Fibroblast of lung (primary cell): Measurements from ENCODE around the gene PCDHGB4. TPM values are rescaled to one million over a fixed set of nuclear protein-coding genes. Genes with fewer than 3 reads are reported as not detected.

Experiments used
- DNase-seq, 2 donors: peaks; one replicate each; pipeline versions ENCODE4 v3.0.0 to v3.0.0-alpha.2; 2010; ENCODE audit warnings: low read depth in 2 of 2
- H2AFZ ChIP-seq: 2 replicates; pipeline ENCODE4 v1.5.1; 2012; ENCODE audit warnings: low read length, control low read depth, inconsistent platforms
- H3K27ac ChIP-seq: 2 replicates; pipeline ENCODE4 v1.5.1; 2011; ENCODE audit warnings: low read length, control low read depth; ENCODE audit not compliant: insufficient read depth
- H3K27me3 ChIP-seq: 2 replicates; pipeline ENCODE4 v1.5.1; 2011; ENCODE audit warnings: mild to moderate bottlenecking, low read length; ENCODE audit not compliant: control insufficient read depth, insufficient read depth
- H3K36me3 ChIP-seq: 2 replicates; pipeline ENCODE4 v1.5.1; 2011; ENCODE audit warnings: low read length; ENCODE audit not compliant: control insufficient read depth, insufficient read depth
- H3K4me1 ChIP-seq: 2 replicates; pipeline ENCODE4 v1.5.1; 2011; ENCODE audit warnings: low read length; ENCODE audit not compliant: control insufficient read depth, insufficient read depth; ENCODE audit errors: extremely low read depth
- H3K4me2 ChIP-seq: 2 replicates; pipeline ENCODE4 v1.5.1; 2011; ENCODE audit warnings: low read length, control low read depth; ENCODE audit not compliant: insufficient read depth; ENCODE audit errors: extremely low read depth
- H3K4me3 ChIP-seq, 4 experiments: fragments of 200-600 bp in 1 of 4; sonication (generic) in 1 of 4; replicated peaks in 1 of 4; 2 replicates each; pipeline ENCODE4 v1.5.1; 2011 to 2016; ENCODE audit warnings: low read length in 4 of 4, low read depth in 3 of 4, mild to moderate bottlenecking in 3 of 4, control low read depth in 2 of 4, inconsistent platforms in 1 of 4, mixed read lengths in 1 of 4; ENCODE audit not compliant: insufficient read depth in 1 of 4; ENCODE audit errors: control extremely low read depth in 1 of 4
- H3K79me2 ChIP-seq: 2 replicates; pipeline ENCODE4 v1.5.1; 2012; ENCODE audit warnings: mild to moderate bottlenecking, low read length, inconsistent platforms; ENCODE audit not compliant: control insufficient read depth, insufficient read depth
- H3K9ac ChIP-seq: 2 replicates; pipeline ENCODE4 v1.5.1; 2011; ENCODE audit warnings: mild to moderate bottlenecking, low read length, control low read depth; ENCODE audit not compliant: insufficient read depth
- H3K9me3 ChIP-seq: 2 replicates; pipeline ENCODE4 v1.5.1; 2012; ENCODE audit warnings: low read depth, low read length; ENCODE audit not compliant: control insufficient read depth, insufficient read depth
- H4K20me1 ChIP-seq: 2 replicates; pipeline ENCODE4 v1.5.1; 2011; ENCODE audit warnings: low read length; ENCODE audit not compliant: control insufficient read depth, insufficient read depth; ENCODE audit errors: extremely low read depth
- EZH2 ChIP-seq: IDR thresholded peaks from 2 replicates; pipeline ENCODE4 v1.5.1; 2012; ENCODE audit warnings: low read length, control low read depth, mild to moderate bottlenecking; ENCODE audit errors: missing control alignments
- polyA plus RNA-seq, 2 donors: library from polyadenylated mRNA; depleted of rRNA in 1 of 2; stranded (reverse) in 1 of 2; unstranded in 1 of 2; fragments of >200 nt; gene quantifications; 2 replicates each; pipeline ENCODE4 v1.2.1, GENCODE V29; 2011 to 2012; ENCODE audit warnings: missing spikeins in 1 of 2
- total RNA-seq: library from RNA; depleted of rRNA; stranded (reverse); fragments of >200 nt; gene quantifications from 2 replicates; pipeline ENCODE4 v1.2.1, GENCODE V29; 2014
- TF ChIP-seq, protein P1 (sequence below), 2 donors: IDR thresholded peaks in 1 of 2; conservative IDR thresholded peaks in 1 of 2; 1 replicate in 1 of 2; 2 replicates in 1 of 2; pipeline ENCODE4 v1.5.1; 2011 to 2012; ENCODE audit warnings: low read length in 2 of 2, control low read depth in 1 of 2, inconsistent platforms in 1 of 2, low read depth in 1 of 2, mild to moderate bottlenecking in 1 of 2

Gene PCDHGB4
- total and polyA plus RNA-seq, 2 donors (not counting 1 experiment from before 2014, with no cell fraction given), result 13.3 to 18.3 TPM

DNA sequence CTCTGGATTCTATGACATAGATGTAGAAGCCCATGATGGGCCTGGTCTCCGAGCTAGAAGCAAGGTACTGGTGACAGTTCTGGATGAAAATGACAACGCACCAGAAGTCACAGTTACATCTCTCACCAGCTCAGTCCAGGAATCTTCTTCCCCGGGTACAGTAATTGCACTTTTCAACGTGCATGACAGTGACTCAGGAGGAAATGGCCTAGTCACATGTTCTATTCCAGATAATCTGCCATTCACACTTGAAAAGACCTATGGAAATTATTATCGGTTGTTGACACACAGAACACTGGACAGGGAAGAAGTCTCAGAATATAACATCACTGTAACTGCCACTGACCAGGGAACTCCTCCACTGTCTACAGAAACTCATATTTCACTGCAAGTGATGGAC lies 31.4 kb upstream of the PCDHGB4 start:
- Histone ChIP-seq H3K4me3 (no peak overlapping the region), H4K20me1 (no peaks in the 10 kb centered on the region), H3K4me1 (no peaks in the 10 kb centered on the region), H3K9ac (no peak overlapping the region), H3K9me3 (no peaks in the 10 kb centered on the region), H3K27ac (no peak overlapping the region), H3K4me2 (no peak overlapping the region), H3K36me3 (no peaks in the 10 kb centered on the region), H2AFZ (no peak overlapping the region), H3K27me3 (peaks cover 9% of the 10 kb centered on the region), H3K79me2 (no peaks in the 10 kb centered on the region)
- TF ChIP-seq, protein P1, sequence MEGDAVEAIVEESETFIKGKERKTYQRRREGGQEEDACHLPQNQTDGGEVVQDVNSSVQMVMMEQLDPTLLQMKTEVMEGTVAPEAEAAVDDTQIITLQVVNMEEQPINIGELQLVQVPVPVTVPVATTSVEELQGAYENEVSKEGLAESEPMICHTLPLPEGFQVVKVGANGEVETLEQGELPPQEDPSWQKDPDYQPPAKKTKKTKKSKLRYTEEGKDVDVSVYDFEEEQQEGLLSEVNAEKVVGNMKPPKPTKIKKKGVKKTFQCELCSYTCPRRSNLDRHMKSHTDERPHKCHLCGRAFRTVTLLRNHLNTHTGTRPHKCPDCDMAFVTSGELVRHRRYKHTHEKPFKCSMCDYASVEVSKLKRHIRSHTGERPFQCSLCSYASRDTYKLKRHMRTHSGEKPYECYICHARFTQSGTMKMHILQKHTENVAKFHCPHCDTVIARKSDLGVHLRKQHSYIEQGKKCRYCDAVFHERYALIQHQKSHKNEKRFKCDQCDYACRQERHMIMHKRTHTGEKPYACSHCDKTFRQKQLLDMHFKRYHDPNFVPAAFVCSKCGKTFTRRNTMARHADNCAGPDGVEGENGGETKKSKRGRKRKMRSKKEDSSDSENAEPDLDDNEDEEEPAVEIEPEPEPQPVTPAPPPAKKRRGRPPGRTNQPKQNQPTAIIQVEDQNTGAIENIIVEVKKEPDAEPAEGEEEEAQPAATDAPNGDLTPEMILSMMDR (conservative IDR thresholded peaks at IDR 0.05 in 1 of 2, IDR thresholded peaks at IDR 0.05 in 1 of 2; ENCODE audit: low read depth in 1 of 2, low read length in 2 of 2), result no peak
- no peak for TF ChIP-seq EZH2
- DNase-seq, result no peak

DNA sequence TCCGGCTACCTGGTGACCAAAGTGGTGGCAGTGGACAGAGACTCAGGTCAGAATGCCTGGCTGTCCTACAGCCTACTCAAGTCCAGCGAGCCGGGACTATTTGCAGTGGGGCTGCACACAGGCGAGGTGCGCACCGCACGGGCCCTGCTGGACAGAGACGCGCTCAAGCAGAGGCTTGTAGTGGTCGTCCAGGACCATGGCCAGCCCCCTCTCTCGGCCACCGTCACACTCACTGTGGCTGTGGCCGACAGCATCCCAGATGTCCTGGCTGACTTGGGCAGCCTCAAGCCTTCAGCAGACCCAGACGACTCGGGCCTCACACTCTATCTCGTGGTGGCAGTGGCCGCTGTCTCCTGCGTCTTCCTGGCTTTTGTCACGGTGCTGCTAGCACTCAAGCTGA lies 30.5 kb upstream of the PCDHGB4 start:
- H3K4me1 ChIP-seq, result no peaks in the 10 kb centered on the region
- no peaks in the 10 kb centered on the region for H4K20me1 ChIP-seq
- H3K36me3 ChIP-seq, result no peaks in the 10 kb centered on the region
- no peak for DNase-seq
- no peak overlapping the region for H3K4me2 ChIP-seq
- H2AFZ ChIP-seq, result no peak overlapping the region
- peaks cover 5% of the 10 kb centered on the region for H3K27me3 ChIP-seq
- no peak overlapping the region for H3K27ac ChIP-seq
- no peaks in the 10 kb centered on the region for H3K9me3 ChIP-seq
- no peak overlapping the region for H3K4me3 ChIP-seq
- no peaks in the 10 kb centered on the region for H3K79me2 ChIP-seq
- H3K9ac ChIP-seq, result no peak overlapping the region
- no peak for TF ChIP-seq EZH2
- TF ChIP-seq, protein P1 (conservative IDR thresholded peaks at IDR 0.05 in 1 of 2, IDR thresholded peaks at IDR 0.05 in 1 of 2; ENCODE audit: low read depth in 1 of 2, low read length in 2 of 2), result no peak

DNA sequence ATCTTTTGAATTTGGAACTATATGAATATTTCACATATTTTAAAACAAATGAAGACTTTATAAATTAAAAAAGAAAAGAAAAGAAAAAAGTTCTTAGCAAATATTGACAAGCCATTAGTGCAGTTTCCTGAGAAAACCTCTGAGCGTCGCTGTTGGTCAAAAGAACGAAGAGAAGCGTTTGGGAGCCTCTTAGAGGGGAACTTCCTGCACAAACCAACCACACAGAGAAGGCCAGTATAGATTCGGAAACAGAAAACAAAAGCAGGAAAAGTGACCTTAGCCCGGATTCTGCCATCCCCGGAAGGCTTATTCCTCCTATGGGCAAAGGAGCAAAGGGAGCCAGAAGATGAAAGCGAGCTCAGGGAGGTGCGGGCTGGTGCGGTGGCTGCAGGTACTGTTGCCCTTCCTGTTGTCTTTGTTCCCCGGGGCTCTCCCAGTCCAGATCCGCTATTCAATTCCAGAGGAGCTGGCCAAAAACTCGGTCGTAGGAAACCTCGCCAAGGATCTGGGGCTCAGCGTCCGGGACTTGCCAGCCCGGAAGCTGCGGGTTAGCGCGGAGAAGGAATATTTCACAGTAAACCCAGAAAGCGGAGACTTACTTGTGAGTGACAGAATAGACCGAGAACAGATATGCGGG lies 27.6 kb upstream of the PCDHGB4 start, which contains the start of gene PCDHGB2:
Gene PCDHGB2 (plus strand): TSS at position 205 of the 637 bp plus-strand sequence. CDS start 142 bp downstream, at position 347.
- Histone ChIP-seq H3K4me2 (no peak within 1 kb of the TSS), H2AFZ (no peak within 1 kb of the TSS), H3K36me3 (no peaks in the 10 kb centered on the region), H3K9me3 (peaks cover 3% of the 10 kb centered on the region), H3K27me3 (peaks cover 21% of the 10 kb centered on the region), H3K9ac (no peak within 1 kb of the TSS), H3K4me3 (peak within 1 kb of the TSS; percentile 20 to 58 (median 40)), H3K79me2 (no peaks in the 10 kb centered on the region), H4K20me1 (no peaks in the 10 kb centered on the region), H3K4me1 (no peaks in the 10 kb centered on the region), H3K27ac (no peak within 1 kb of the TSS)
- TF ChIP-seq EZH2, result no peak
- TF ChIP-seq, protein P1 (conservative IDR thresholded peaks at IDR 0.05 in 1 of 2, IDR thresholded peaks at IDR 0.05 in 1 of 2; ENCODE audit: low read depth in 1 of 2, low read length in 2 of 2), result peak; percentile 48 to 61
- peak; percentile 43 to 65 for DNase-seq
